GM19240 (cell line): ENCODE measurements around the gene ALDH3A2.
"Not testable (repeated sequence)": the region's sequence is repeated elsewhere in the genome, so short reads cannot be mapped to it uniquely, and the experiment has no call there.

Experiments used
- DNase-seq: peaks from one replicate; pipeline ENCODE4 v3.0.0; 2011; ENCODE audit warnings: low spot score; ENCODE audit not compliant: insufficient read length

The ALDH3A2 gene

GRCh38 chr17:19678581-19679453, 30.3 kb downstream of the ALDH3A2 start:
- no peak for DNase-seq

- DNase-seq: no peak
Measured at GRCh38 chr17:19683117-19683516, 34.6 kb downstream of the ALDH3A2 start.

- DNase-seq: not testable (repeated sequence)
Measured at GRCh38 chr17:19684909-19685580, 36.5 kb downstream of the ALDH3A2 start.

- no peak for DNase-seq
Measured at GRCh38 chr17:19686400-19687090, 38.0 kb downstream of the ALDH3A2 start.

- DNase-seq: no peak
Measured at GRCh38 chr17:19702217-19702641, 53.7 kb downstream of the ALDH3A2 start.

GRCh38 chr17:19703106-19703827, 54.7 kb downstream of the ALDH3A2 start:
- no peak for DNase-seq

GRCh38 chr17:19703828-19704613, 55.5 kb downstream of the ALDH3A2 start:
- no peak for DNase-seq

- DNase-seq: no peak
Measured at GRCh38 chr17:19705201-19705600, 56.6 kb downstream of the ALDH3A2 start.

- DNase-seq: no peak
Measured at GRCh38 chr17:19705771-19706770, 57.5 kb downstream of the ALDH3A2 start.

- DNase-seq: no peak
Measured at GRCh38 chr17:19706791-19707727, 58.5 kb downstream of the ALDH3A2 start.

- no peak for DNase-seq
Measured at GRCh38 chr17:19707728-19708221, 59.2 kb downstream of the ALDH3A2 start.

GRCh38 chr17:19708431-19709175, 60.1 kb downstream of the ALDH3A2 start:
- no peak for DNase-seq

- no peak for DNase-seq
Measured at GRCh38 chr17:19709841-19710240, 61.3 kb downstream of the ALDH3A2 start.

- no peak for DNase-seq
Measured at GRCh38 chr17:19712436-19713004, 64.0 kb downstream of the ALDH3A2 start.

GRCh38 chr17:19713462-19713861, 64.9 kb downstream of the ALDH3A2 start:
- no peak for DNase-seq

GRCh38 chr17:19713901-19714361, 65.4 kb downstream of the ALDH3A2 start:
- no peak for DNase-seq
